GM23338 (cell line): ENCODE results near the gene RGS3. TPM values are rescaled to one million over a fixed set of nuclear protein-coding genes. Genes with fewer than 3 reads are reported as not detected.

Experiments
- ATAC-seq: fragments of 200-7000 bp; cut with Tn5 transposase; 3 replicates; pipeline ENCODE4 v1.9.1; 2020
- DNase-seq: peaks from one replicate; pipeline ENCODE4 v3.0.0-alpha.2; 2015; ENCODE audit warnings: low spot score
- H2AFZ ChIP-seq: fragments of 200-600 bp; sonication (generic); 2 replicates; pipeline ENCODE4 v1.8.0; 2016; ENCODE audit warnings: antibody characterized with exemption, mild to moderate bottlenecking, moderate library complexity
- H3F3A ChIP-seq: fragments of 200-600 bp; sonication (generic); replicated peaks from 2 replicates; pipeline ENCODE4 v1.8.0; 2017; ENCODE audit warnings: antibody characterized with exemption, mixed run types, low read depth
- H3K27ac ChIP-seq: fragments of 200-600 bp; sonication (generic); 2 replicates; pipeline ENCODE4 v1.6.1; 2016; ENCODE audit warnings: low read depth
- H3K27me3 ChIP-seq: fragments of 200-600 bp; sonication (generic); 2 replicates; pipeline ENCODE4 v1.8.0; 2016; ENCODE audit warnings: mild to moderate bottlenecking, mixed run types, moderate library complexity; ENCODE audit not compliant: insufficient read depth
- H3K36me3 ChIP-seq: fragments of 200-600 bp; sonication (generic); 2 replicates; pipeline ENCODE4 v1.8.0; 2016; ENCODE audit warnings: mild to moderate bottlenecking; ENCODE audit not compliant: insufficient read depth
- H3K4me1 ChIP-seq: fragments of 200-600 bp; sonication (generic); 2 replicates; pipeline ENCODE4 v1.8.0; 2016; ENCODE audit warnings: mild to moderate bottlenecking, moderate library complexity; ENCODE audit not compliant: insufficient read depth
- H3K4me2 ChIP-seq: fragments of 200-600 bp; sonication (generic); 2 replicates; pipeline ENCODE4 v1.7.1; 2017; ENCODE audit warnings: mixed run types
- H3K4me3 ChIP-seq: fragments of 200-600 bp; sonication (generic); 2 replicates; pipeline ENCODE4 v1.6.1; 2016; ENCODE audit warnings: mixed run types
- H3K79me2 ChIP-seq: fragments of 200-600 bp; sonication (generic); replicated peaks from 2 replicates; pipeline ENCODE4 v1.8.0; 2017; ENCODE audit warnings: mild to moderate bottlenecking; ENCODE audit not compliant: insufficient read depth
- H3K9me2 ChIP-seq: fragments of 200-600 bp; sonication (generic); 2 replicates; pipeline ENCODE4 v1.8.0; 2017; ENCODE audit not compliant: insufficient read depth
- H4K20me1 ChIP-seq: fragments of 200-600 bp; sonication (generic); replicated peaks from 2 replicates; pipeline ENCODE4 v1.8.0; 2017; ENCODE audit warnings: mild to moderate bottlenecking; ENCODE audit not compliant: insufficient read depth
- H3K27ac Mint-ChIP-seq: 2 replicates; pipeline ENCODE4 v1.8.0; 2020; ENCODE audit warnings: inconsistent platforms, mild to moderate bottlenecking, moderate library complexity, mixed read lengths
- H3K27me3 Mint-ChIP-seq: 3 replicates; pipeline ENCODE4 v1.8.0; 2022; ENCODE audit warnings: low read depth, mild to moderate bottlenecking, moderate library complexity, mixed read lengths, inconsistent platforms; ENCODE audit not compliant: insufficient read depth, poor library complexity
- H3K36me3 Mint-ChIP-seq: 3 replicates; pipeline ENCODE4 v1.8.0; 2021; ENCODE audit warnings: low read depth, mild to moderate bottlenecking, inconsistent platforms, moderate library complexity, mixed read lengths
- H3K4me1 Mint-ChIP-seq: 3 replicates; pipeline ENCODE4 v1.8.0; 2020; ENCODE audit warnings: mild to moderate bottlenecking, inconsistent platforms, mixed read lengths
- H3K4me3 Mint-ChIP-seq: 3 replicates; pipeline ENCODE4 v1.8.0; 2021; ENCODE audit warnings: moderate library complexity, mild to moderate bottlenecking, inconsistent platforms, mixed read lengths
- H3K9me3 Mint-ChIP-seq: 3 replicates; pipeline ENCODE4 v1.8.0; 2020; ENCODE audit warnings: moderate library complexity, mild to moderate bottlenecking, inconsistent platforms, mixed read lengths
- CREB1 ChIP-seq: fragments of 250-450 bp; sonication (Bioruptor Pico); IDR thresholded peaks from 2 replicates; pipeline ENCODE4 v1.5.0; 2020; ENCODE audit warnings: low read depth, mild to moderate bottlenecking, moderate library complexity
- EZH2phosphoT487 ChIP-seq: fragments of 200-600 bp; sonication (generic); IDR thresholded peaks from one replicate; pipeline ENCODE4 v1.8.1; 2018; ENCODE audit warnings: antibody characterized with exemption; ENCODE audit not compliant: unreplicated experiment
- NANOG ChIP-seq: IDR thresholded peaks from 2 replicates; pipeline ENCODE4 v1.6.1; 2016; ENCODE audit warnings: antibody characterized with exemption, borderline replicate concordance
- POLR2AphosphoS5 ChIP-seq: IDR thresholded peaks from 2 replicates; pipeline ENCODE4 v1.6.1; 2016; ENCODE audit warnings: antibody characterized with exemption, low read depth
- STAT1 ChIP-seq: IDR thresholded peaks from one replicate; pipeline ENCODE4 v1.6.1; 2016; ENCODE audit warnings: antibody characterized with exemption; ENCODE audit not compliant: unreplicated experiment
- ZNF114 ChIP-seq: fragments of 250-450 bp; sonication (Bioruptor Pico); IDR thresholded peaks from 2 replicates; pipeline ENCODE4 v1.5.0; 2020; ENCODE audit warnings: mild to moderate bottlenecking, moderate library complexity
- polyA plus RNA-seq: library from polyadenylated mRNA; unstranded; fragments of >200 nt; fragmentation: Nextera tagmentation; extraction: Ambion mirVana; gene quantifications from 2 replicates; pipeline ENCODE4 v1.2.1, GENCODE V29; 2016
- total RNA-seq: library from RNA; depleted of rRNA; stranded (reverse); fragments of >200 nt; shearing (Covaris generic); gene quantifications from 2 replicates; pipeline ENCODE4 v1.2.3, GENCODE V29; 2014
- TF ChIP-seq, protein P1 (sequence below), 2 experiments: fragments of 200-600 bp in 1 of 2; sonication (generic) in 1 of 2; conservative IDR thresholded peaks; 2 replicates each; pipeline versions ENCODE4 v1.5.1 to v1.6.1; 2016 to 2017; ENCODE audit warnings: antibody characterized with exemption in 2 of 2, low read depth in 2 of 2, mild to moderate bottlenecking in 2 of 2, moderate library complexity in 1 of 2
- TF ChIP-seq, protein P2 (sequence below): fragments of 250-450 bp; sonication (Bioruptor Pico); IDR thresholded peaks from 2 replicates; pipeline ENCODE4 v1.5.0; 2020; ENCODE audit warnings: mild to moderate bottlenecking, moderate library complexity
- TF ChIP-seq, protein P3 (sequence below): IDR thresholded peaks from 2 replicates; pipeline ENCODE4 v1.6.1; 2016; ENCODE audit warnings: antibody characterized with exemption

Gene RGS3
- total and polyA plus RNA-seq, 2 experiments from 2014 or later: 14.2 to 24.3 TPM

DNA sequence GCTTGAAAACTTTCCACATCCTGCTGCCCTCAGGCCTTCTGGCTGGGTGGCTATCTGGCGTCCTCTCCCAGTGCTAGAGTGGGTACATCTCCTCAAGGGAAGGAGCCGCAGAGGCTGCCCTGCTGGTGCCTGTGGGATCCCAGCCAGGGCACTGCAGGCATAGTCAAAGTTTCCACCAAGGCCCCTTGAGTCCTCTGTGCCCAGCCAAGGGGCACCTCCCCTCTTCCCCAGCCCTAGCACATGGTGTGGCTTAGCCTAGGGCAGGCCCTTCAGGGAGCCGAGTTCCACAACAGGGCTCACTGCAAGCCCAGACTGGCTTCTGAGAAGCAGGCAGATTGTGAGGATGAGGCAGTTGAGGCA is 103.2 kb downstream of the RGS3 start:
- Histone ChIP-seq H3K27me3 (no peaks in the 10 kb centered on the region), H3K36me3 (no peaks in the 10 kb centered on the region), H3K4me3 (no peak overlapping the region), H3K9me2 (no peaks in the 10 kb centered on the region), H3K4me2 (no peak overlapping the region), H4K20me1 (no peaks in the 10 kb centered on the region), H3F3A (no peaks in the 10 kb centered on the region), H2AFZ (no peak overlapping the region), H3K79me2 (no peaks in the 10 kb centered on the region), H3K4me1 (peaks cover 5% of the 10 kb centered on the region; the same call in 1 of the 2 replicates), H3K27ac (no peak overlapping the region)
- H3K36me3 Mint-ChIP-seq: no peaks in the 10 kb centered on the region
- peaks cover 2% of the 10 kb centered on the region for H3K27me3 Mint-ChIP-seq
- TF ChIP-seq ZNF114: no peak
- no peak for TF ChIP-seq STAT1
- TF ChIP-seq, protein P1, sequence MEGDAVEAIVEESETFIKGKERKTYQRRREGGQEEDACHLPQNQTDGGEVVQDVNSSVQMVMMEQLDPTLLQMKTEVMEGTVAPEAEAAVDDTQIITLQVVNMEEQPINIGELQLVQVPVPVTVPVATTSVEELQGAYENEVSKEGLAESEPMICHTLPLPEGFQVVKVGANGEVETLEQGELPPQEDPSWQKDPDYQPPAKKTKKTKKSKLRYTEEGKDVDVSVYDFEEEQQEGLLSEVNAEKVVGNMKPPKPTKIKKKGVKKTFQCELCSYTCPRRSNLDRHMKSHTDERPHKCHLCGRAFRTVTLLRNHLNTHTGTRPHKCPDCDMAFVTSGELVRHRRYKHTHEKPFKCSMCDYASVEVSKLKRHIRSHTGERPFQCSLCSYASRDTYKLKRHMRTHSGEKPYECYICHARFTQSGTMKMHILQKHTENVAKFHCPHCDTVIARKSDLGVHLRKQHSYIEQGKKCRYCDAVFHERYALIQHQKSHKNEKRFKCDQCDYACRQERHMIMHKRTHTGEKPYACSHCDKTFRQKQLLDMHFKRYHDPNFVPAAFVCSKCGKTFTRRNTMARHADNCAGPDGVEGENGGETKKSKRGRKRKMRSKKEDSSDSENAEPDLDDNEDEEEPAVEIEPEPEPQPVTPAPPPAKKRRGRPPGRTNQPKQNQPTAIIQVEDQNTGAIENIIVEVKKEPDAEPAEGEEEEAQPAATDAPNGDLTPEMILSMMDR (conservative IDR thresholded peaks at IDR 0.05; ENCODE audit: low read depth in 2 of 2): no peak
- no peak for TF ChIP-seq NANOG
- TF ChIP-seq, protein P2, sequence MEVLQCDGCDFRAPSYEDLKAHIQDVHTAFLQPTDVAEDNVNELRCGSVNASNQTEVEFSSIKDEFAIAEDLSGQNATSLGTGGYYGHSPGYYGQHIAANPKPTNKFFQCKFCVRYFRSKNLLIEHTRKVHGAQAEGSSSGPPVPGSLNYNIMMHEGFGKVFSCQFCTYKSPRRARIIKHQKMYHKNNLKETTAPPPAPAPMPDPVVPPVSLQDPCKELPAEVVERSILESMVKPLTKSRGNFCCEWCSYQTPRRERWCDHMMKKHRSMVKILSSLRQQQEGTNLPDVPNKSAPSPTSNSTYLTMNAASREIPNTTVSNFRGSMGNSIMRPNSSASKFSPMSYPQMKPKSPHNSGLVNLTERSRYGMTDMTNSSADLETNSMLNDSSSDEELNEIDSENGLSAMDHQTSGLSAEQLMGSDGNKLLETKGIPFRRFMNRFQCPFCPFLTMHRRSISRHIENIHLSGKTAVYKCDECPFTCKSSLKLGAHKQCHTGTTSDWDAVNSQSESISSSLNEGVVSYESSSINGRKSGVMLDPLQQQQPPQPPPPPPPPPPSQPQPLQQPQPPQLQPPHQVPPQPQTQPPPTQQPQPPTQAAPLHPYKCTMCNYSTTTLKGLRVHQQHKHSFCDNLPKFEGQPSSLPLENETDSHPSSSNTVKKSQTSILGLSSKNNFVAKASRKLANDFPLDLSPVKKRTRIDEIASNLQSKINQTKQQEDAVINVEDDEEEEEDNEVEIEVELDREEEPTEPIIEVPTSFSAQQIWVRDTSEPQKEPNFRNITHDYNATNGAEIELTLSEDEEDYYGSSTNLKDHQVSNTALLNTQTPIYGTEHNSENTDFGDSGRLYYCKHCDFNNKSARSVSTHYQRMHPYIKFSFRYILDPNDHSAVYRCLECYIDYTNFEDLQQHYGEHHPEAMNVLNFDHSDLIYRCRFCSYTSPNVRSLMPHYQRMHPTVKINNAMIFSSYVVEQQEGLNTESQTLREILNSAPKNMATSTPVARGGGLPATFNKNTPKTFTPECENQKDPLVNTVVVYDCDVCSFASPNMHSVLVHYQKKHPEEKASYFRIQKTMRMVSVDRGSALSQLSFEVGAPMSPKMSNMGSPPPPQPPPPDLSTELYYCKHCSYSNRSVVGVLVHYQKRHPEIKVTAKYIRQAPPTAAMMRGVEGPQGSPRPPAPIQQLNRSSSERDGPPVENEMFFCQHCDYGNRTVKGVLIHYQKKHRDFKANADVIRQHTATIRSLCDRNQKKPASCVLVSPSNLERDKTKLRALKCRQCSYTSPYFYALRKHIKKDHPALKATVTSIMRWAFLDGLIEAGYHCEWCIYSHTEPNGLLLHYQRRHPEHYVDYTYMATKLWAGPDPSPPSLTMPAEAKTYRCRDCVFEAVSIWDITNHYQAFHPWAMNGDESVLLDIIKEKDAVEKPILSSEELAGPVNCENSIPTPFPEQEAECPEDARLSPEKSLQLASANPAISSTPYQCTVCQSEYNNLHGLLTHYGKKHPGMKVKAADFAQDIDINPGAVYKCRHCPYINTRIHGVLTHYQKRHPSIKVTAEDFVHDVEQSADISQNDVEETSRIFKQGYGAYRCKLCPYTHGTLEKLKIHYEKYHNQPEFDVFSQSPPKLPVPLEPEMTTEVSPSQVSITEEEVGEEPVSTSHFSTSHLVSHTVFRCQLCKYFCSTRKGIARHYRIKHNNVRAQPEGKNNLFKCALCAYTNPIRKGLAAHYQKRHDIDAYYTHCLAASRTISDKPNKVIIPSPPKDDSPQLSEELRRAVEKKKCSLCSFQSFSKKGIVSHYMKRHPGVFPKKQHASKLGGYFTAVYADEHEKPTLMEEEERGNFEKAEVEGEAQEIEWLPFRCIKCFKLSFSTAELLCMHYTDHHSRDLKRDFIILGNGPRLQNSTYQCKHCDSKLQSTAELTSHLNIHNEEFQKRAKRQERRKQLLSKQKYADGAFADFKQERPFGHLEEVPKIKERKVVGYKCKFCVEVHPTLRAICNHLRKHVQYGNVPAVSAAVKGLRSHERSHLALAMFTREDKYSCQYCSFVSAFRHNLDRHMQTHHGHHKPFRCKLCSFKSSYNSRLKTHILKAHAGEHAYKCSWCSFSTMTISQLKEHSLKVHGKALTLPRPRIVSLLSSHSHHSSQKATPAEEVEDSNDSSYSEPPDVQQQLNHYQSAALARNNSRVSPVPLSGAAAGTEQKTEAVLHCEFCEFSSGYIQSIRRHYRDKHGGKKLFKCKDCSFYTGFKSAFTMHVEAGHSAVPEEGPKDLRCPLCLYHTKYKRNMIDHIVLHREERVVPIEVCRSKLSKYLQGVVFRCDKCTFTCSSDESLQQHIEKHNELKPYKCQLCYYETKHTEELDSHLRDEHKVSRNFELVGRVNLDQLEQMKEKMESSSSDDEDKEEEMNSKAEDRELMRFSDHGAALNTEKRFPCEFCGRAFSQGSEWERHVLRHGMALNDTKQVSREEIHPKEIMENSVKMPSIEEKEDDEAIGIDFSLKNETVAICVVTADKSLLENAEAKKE (CRISPR knock-in tag): no peak
- TF ChIP-seq, protein P3, sequence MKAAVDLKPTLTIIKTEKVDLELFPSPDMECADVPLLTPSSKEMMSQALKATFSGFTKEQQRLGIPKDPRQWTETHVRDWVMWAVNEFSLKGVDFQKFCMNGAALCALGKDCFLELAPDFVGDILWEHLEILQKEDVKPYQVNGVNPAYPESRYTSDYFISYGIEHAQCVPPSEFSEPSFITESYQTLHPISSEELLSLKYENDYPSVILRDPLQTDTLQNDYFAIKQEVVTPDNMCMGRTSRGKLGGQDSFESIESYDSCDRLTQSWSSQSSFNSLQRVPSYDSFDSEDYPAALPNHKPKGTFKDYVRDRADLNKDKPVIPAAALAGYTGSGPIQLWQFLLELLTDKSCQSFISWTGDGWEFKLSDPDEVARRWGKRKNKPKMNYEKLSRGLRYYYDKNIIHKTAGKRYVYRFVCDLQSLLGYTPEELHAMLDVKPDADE: no peak
- no peak for TF ChIP-seq POLR2AphosphoS5
- no peak for TF ChIP-seq EZH2phosphoT487
- no peak for TF ChIP-seq CREB1 (CRISPR knock-in tag)
- no peak overlapping the region for H3K4me3 Mint-ChIP-seq
- ATAC-seq: no peak
- H3K4me1 Mint-ChIP-seq: peaks cover 22% of the 10 kb centered on the region
- DNase-seq: no peak
- H3K27ac Mint-ChIP-seq: no peak overlapping the region
- H3K9me3 Mint-ChIP-seq: no peaks in the 10 kb centered on the region; the same call in 2 of the 3 replicates
